ENCODE data around the gene GATA1.

DNA sequence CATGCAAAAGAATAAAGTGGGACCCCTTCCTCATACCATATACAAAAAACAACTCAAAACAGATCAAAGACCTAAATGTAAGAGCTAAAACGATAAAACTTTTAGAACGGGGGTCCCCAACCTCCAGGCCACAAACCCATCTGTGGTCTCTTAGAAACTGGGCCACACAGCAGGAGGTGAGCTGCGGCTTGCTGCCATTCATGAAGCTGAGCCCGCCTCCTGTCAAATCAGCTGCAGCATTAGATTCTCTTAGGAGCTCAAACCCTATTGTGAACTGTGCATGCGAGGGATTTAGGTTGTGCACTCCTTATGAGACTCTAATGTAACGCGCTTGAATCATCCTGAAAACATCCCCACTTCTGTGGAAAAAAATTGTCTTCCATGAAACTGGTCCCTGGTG is 7.0 kb upstream of the GATA1 start:
- TF ChIP-seq EZH2phosphoT487 (IDR thresholded peaks at IDR 0.05; ENCODE audit: borderline replicate concordance, low read depth) = no peak
- TF ChIP-seq NRF1 (IDR thresholded peaks at IDR 0.05; ENCODE audit: low read depth, low read length) = no peak
- TF ChIP-seq, protein P1, sequence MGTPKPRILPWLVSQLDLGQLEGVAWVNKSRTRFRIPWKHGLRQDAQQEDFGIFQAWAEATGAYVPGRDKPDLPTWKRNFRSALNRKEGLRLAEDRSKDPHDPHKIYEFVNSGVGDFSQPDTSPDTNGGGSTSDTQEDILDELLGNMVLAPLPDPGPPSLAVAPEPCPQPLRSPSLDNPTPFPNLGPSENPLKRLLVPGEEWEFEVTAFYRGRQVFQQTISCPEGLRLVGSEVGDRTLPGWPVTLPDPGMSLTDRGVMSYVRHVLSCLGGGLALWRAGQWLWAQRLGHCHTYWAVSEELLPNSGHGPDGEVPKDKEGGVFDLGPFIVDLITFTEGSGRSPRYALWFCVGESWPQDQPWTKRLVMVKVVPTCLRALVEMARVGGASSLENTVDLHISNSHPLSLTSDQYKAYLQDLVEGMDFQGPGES (IDR thresholded peaks at IDR 0.05; ENCODE audit: low read depth, low read length) = no peak
- TF ChIP-seq, protein P2, sequence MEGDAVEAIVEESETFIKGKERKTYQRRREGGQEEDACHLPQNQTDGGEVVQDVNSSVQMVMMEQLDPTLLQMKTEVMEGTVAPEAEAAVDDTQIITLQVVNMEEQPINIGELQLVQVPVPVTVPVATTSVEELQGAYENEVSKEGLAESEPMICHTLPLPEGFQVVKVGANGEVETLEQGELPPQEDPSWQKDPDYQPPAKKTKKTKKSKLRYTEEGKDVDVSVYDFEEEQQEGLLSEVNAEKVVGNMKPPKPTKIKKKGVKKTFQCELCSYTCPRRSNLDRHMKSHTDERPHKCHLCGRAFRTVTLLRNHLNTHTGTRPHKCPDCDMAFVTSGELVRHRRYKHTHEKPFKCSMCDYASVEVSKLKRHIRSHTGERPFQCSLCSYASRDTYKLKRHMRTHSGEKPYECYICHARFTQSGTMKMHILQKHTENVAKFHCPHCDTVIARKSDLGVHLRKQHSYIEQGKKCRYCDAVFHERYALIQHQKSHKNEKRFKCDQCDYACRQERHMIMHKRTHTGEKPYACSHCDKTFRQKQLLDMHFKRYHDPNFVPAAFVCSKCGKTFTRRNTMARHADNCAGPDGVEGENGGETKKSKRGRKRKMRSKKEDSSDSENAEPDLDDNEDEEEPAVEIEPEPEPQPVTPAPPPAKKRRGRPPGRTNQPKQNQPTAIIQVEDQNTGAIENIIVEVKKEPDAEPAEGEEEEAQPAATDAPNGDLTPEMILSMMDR (IDR thresholded peaks at IDR 0.05) = no peak
- TF ChIP-seq EP300 (IDR thresholded peaks at IDR 0.05; ENCODE audit: borderline replicate concordance in 1 of 2, low read depth in 1 of 2, low read length in 1 of 2) = no peak
- TF ChIP-seq RFX5 (IDR thresholded peaks at IDR 0.05; ENCODE audit: low read length) = no peak
- no peak for TF ChIP-seq RCOR1 (IDR thresholded peaks at IDR 0.05; ENCODE audit: low read length)
